ENCODE measurements around the gene PARD6G.

- no peak for TF ChIP-seq TEAD4 (IDR thresholded peaks at IDR 0.05; ENCODE audit: borderline replicate concordance, insufficient read depth)
- no peak for TF ChIP-seq MXI1 (IDR thresholded peaks at IDR 0.05; ENCODE audit: low read depth, low read length)
- TF ChIP-seq POLR2AphosphoS5 (IDR thresholded peaks at IDR 0.05; ENCODE audit: low read depth, low read length) = no peak
- no peak for TF ChIP-seq EP300 (IDR thresholded peaks at IDR 0.05; ENCODE audit: borderline replicate concordance in 1 of 2, low read depth in 1 of 2, low read length in 1 of 2)
- no peak for TF ChIP-seq EZH2phosphoT487 (IDR thresholded peaks at IDR 0.05; ENCODE audit: borderline replicate concordance, low read depth)
- no peak for TF ChIP-seq RFX5 (IDR thresholded peaks at IDR 0.05; ENCODE audit: low read length)
- no peak for TF ChIP-seq CTCF (IDR thresholded peaks at IDR 0.05)
- TF ChIP-seq ZBTB33 (IDR thresholded peaks at IDR 0.05; ENCODE audit: borderline replicate concordance, low read depth) = no peak
- no peak for TF ChIP-seq YY1 (IDR thresholded peaks at IDR 0.05; ENCODE audit: low read depth)
Measured at GRCh38 chr18:80244956-80245730, 2.2 kb downstream of the PARD6G start.

Data from SK-N-SH (cell line).